Endothelial cell of umbilical vein (primary cell): ENCODE measurements around the gene CRIM1. TPM values are rescaled to one million over a fixed set of nuclear protein-coding genes. Genes with fewer than 3 reads are reported as not detected.

ENCODE experiments used
- BruUV-seq: library from RNA; stranded (reverse); fragments of 400-500 nt; replicated peaks from 2 replicates; lab custom pipeline; 2021; lab: Mats Ljungman, UMichigan
- CTCF ChIA-PET: fragments of 300-600, 350-600 bp; sonication (Branson Sonifier 250); formaldehyde crosslinking; loops from one replicate; lab custom pipeline; 2021; ENCODE audit warnings: antibody characterized with exemption, inconsistent platforms; lab: Charles Lee
- POLR2A ChIA-PET: fragments of 300-600, 350-600 bp; sonication (Branson Sonifier 250); formaldehyde crosslinking; loops from one replicate; lab custom pipeline; 2021; ENCODE audit warnings: antibody characterized with exemption, inconsistent platforms; lab: Charles Lee
- DNase-seq: peaks from one replicate; pipeline ENCODE4 v3.0.0-alpha.2; 2011; ENCODE audit warnings: low read depth, low spot score
- FAIRE-seq: peaks from 2 replicates; lab custom pipeline; 2011; peaks lifted over from hg19 to GRCh38; lab: Jason Lieb, UNC
- H2AFZ ChIP-seq: 2 replicates; pipeline ENCODE4 v1.6.0; 2012; ENCODE audit warnings: low read depth, low read length, control low read depth, inconsistent platforms
- H3K27ac ChIP-seq: 2 replicates; pipeline ENCODE4 v1.5.1; 2011; ENCODE audit warnings: low read depth, mild to moderate bottlenecking, control low read depth, low read length, moderate library complexity; ENCODE audit not compliant: insufficient read depth
- H3K27me3 ChIP-seq, 2 experiments: 2 replicates each; pipeline versions ENCODE4 v1.6.0 to v1.6.1; 2011; ENCODE audit warnings: low read length in 2 of 2, mixed read lengths in 1 of 2; ENCODE audit not compliant: control insufficient read depth in 2 of 2, insufficient read depth in 2 of 2
- H3K36me3 ChIP-seq, 2 experiments: 2 replicates in 1 of 2; 3 replicates in 1 of 2; pipeline ENCODE4 v1.5.1; 2011; ENCODE audit warnings: low read length in 2 of 2, mild to moderate bottlenecking in 1 of 2, moderate library complexity in 1 of 2; ENCODE audit not compliant: control insufficient read depth in 2 of 2, insufficient read depth in 2 of 2; ENCODE audit errors: extremely low read depth in 1 of 2
- H3K4me1 ChIP-seq: 3 replicates; pipeline ENCODE4 v1.5.1; 2011; ENCODE audit warnings: mild to moderate bottlenecking, low read length; ENCODE audit not compliant: control insufficient read depth, insufficient read depth; ENCODE audit errors: extremely low read depth
- H3K4me2 ChIP-seq: 2 replicates; pipeline ENCODE4 v1.6.1; 2011; ENCODE audit warnings: low read length, control low read depth, mixed read lengths; ENCODE audit not compliant: insufficient read depth
- H3K4me3 ChIP-seq, 3 experiments: fragments of 200-600 bp in 1 of 3; sonication (generic), shearing (Covaris generic) in 1 of 3; replicated peaks in 1 of 3; 2 replicates each; pipeline ENCODE4 v1.5.1; 2011 to 2016; ENCODE audit warnings: control low read depth in 3 of 3, low read length in 3 of 3, mild to moderate bottlenecking in 2 of 3, inconsistent platforms in 1 of 3, low read depth in 1 of 3, moderate library complexity in 1 of 3; ENCODE audit not compliant: insufficient read depth in 1 of 3
- H3K79me2 ChIP-seq: 2 replicates; pipeline ENCODE4 v1.6.0; 2012; ENCODE audit warnings: low read length, inconsistent platforms; ENCODE audit not compliant: control insufficient read depth, insufficient read depth
- H3K9ac ChIP-seq: replicated peaks from 2 replicates; pipeline ENCODE3; 2011; ENCODE audit warnings: low read length, control low read depth; ENCODE audit not compliant: insufficient read depth; ENCODE audit errors: extremely low read depth
- H3K9me1 ChIP-seq: replicated peaks from 3 replicates; pipeline ENCODE4 v1.6.0; 2011; ENCODE audit warnings: mild to moderate bottlenecking, low read length; ENCODE audit not compliant: control insufficient read depth, insufficient read depth; ENCODE audit errors: extremely low read depth
- H3K9me3 ChIP-seq: replicated peaks from 2 replicates; pipeline ENCODE4 v1.5.1; 2012; ENCODE audit warnings: low read length, inconsistent platforms; ENCODE audit not compliant: control insufficient read depth, insufficient read depth
- H4K20me1 ChIP-seq: replicated peaks from 2 replicates; pipeline ENCODE3; 2011; ENCODE audit warnings: mild to moderate bottlenecking, low read length; ENCODE audit not compliant: control insufficient read depth, insufficient read depth; ENCODE audit errors: extremely low read depth
- CTCF ChIP-seq, 2 donors: IDR thresholded peaks; 1 replicate in 1 of 2; 2 replicates in 1 of 2; pipeline ENCODE4 v1.5.1; 2011; ENCODE audit warnings: low read length in 2 of 2, mild to moderate bottlenecking in 2 of 2, moderate library complexity in 2 of 2, control low read depth in 1 of 2, inconsistent platforms in 1 of 2, low read depth in 1 of 2; ENCODE audit not compliant: insufficient read depth in 1 of 2; ENCODE audit errors: extremely low read depth in 1 of 2
- EZH2 ChIP-seq: IDR thresholded peaks from 2 replicates; pipeline ENCODE4 v1.6.1; 2012; ENCODE audit warnings: borderline replicate concordance, low read depth, mild to moderate bottlenecking, moderate library complexity, low read length, inconsistent platforms; ENCODE audit not compliant: severe bottlenecking
- FOS ChIP-seq: IDR thresholded peaks from 2 replicates; pipeline ENCODE4 v1.6.1; 2011; ENCODE audit warnings: mild to moderate bottlenecking, low read length, moderate library complexity, borderline replicate concordance; ENCODE audit not compliant: insufficient read depth
- GATA2 ChIP-seq: IDR thresholded peaks from 2 replicates; pipeline ENCODE4 v1.7.0; 2011; ENCODE audit warnings: low read depth, mild to moderate bottlenecking, moderate library complexity, mixed read lengths, low read length; ENCODE audit not compliant: insufficient read length, insufficient read depth
- JUN ChIP-seq: IDR thresholded peaks from 2 replicates; pipeline ENCODE4 v1.6.1; 2011; ENCODE audit warnings: borderline replicate concordance, low read depth; ENCODE audit not compliant: insufficient read length, insufficient read depth
- MAX ChIP-seq: IDR thresholded peaks from 2 replicates; pipeline ENCODE4 v1.6.1; 2011; ENCODE audit not compliant: insufficient read depth, insufficient read length
- MYC ChIP-seq: IDR thresholded peaks from one replicate; pipeline ENCODE4 v1.6.1; 2011; ENCODE audit warnings: mild to moderate bottlenecking, low read depth, low read length
- POLR2A ChIP-seq: IDR thresholded peaks from 2 replicates; pipeline ENCODE4 v1.6.1; 2012; ENCODE audit warnings: low read depth, mild to moderate bottlenecking, control low read depth, low read length
- POLR2AphosphoS5 ChIP-seq: IDR thresholded peaks from 2 replicates; pipeline ENCODE4 v1.6.1; 2012; ENCODE audit warnings: low read depth, mild to moderate bottlenecking, control low read depth, low read length, moderate library complexity; ENCODE audit not compliant: insufficient read depth
- dilution Hi-C: fragments of 300-500 bp; cut with MboI; formaldehyde crosslinking; loops from one replicate; pipeline ENCODE4 v1.15.0; 2019; ENCODE audit warnings: low sequenced_read_pairs; ENCODE audit not compliant: extremely low pct_ligation_motif_present
- intact Hi-C: fragments of 100-400 bp; cut with micrococcal nuclease; formaldehyde crosslinking; loops from one replicate; pipeline ENCODE4 v1.10.0; 2022
- polyA plus RNA-seq, 4 experiments: library from polyadenylated mRNA; depleted of rRNA in 3 of 4; stranded (reverse) in 3 of 4; unstranded in 1 of 4; fragments of >200 nt; gene quantifications; 2 replicates each; pipeline versions ENCODE4 v1.2.1 to v1.2.3, GENCODE V29; 2011 to 2012; ENCODE audit warnings: missing spikeins in 1 of 4
- total RNA-seq: library from RNA; stranded (reverse); gene quantifications from 2 replicates; pipeline ENCODE4 v1.2.3, GENCODE V29; 2021

Gene CRIM1
- total and polyA plus RNA-seq, 2 donors (not counting 3 experiments of a cell fraction or from before 2014, with no cell fraction given): 422 to 649 TPM

- no peaks in the 10 kb centered on the region for H3K27me3 ChIP-seq
- no peak overlapping the region for H3K27ac ChIP-seq
- no peaks in the 10 kb centered on the region for H4K20me1 ChIP-seq
- ChIA-PET CTCF (interaction anchor here (0.7 to 3.1 kb wide), 3 partner anchors 11 to 147 kb away, joined by 3 to 14 read pairs (median 4); no protein-coding TSS in a partner anchor), POLR2A (no interaction called here)
- dilution Hi-C loops: no loop called here
- H3K36me3 ChIP-seq: peaks cover 27 to 54% of the 10 kb centered on the region in 2 experiments
- H3K4me1 ChIP-seq: no peaks in the 10 kb centered on the region
- H3K4me3 ChIP-seq: no peak overlapping the region
- H2AFZ ChIP-seq: no peak overlapping the region
- no peak overlapping the region for H3K9ac ChIP-seq
- intact Hi-C loops: no loop called here
- no peak for TF ChIP-seq POLR2AphosphoS5
- H3K79me2 ChIP-seq: peaks cover 79% of the 10 kb centered on the region
- DNase-seq: no peak
- no peak overlapping the region for H3K4me2 ChIP-seq
- no TSS peak for BruUV-seq
- H3K9me3 ChIP-seq: no peaks in the 10 kb centered on the region
- no peak for FAIRE-seq
- H3K9me1 ChIP-seq: no peaks in the 10 kb centered on the region
Measured at GRCh38 chr2:36499128-36499820, 143.7 kb downstream of the CRIM1 start.

- Histone ChIP-seq H3K27me3 (no peaks in the 10 kb centered on the region), H3K4me3 (no peak overlapping the region), H2AFZ (no peak overlapping the region), H3K4me2 (no peak overlapping the region), H3K9me1 (no peaks in the 10 kb centered on the region), H4K20me1 (no peaks in the 10 kb centered on the region), H3K9me3 (no peaks in the 10 kb centered on the region), H3K9ac (no peak overlapping the region), H3K36me3 (peaks cover 24 to 60% of the 10 kb centered on the region in 2 experiments), H3K27ac (no peak overlapping the region), H3K4me1 (no peaks in the 10 kb centered on the region), H3K79me2 (peaks cover 76% of the 10 kb centered on the region)
- FAIRE-seq: no peak
- intact Hi-C loops (no loop called here), dilution Hi-C loops (loop anchor here (25.0 kb wide), 1 partner anchor 162 kb away; no protein-coding TSS in a partner anchor)
- ChIA-PET POLR2A (no interaction called here), CTCF (interaction anchor here (0.7 to 3.1 kb wide), 4 partner anchors 11 to 164 kb away, joined by 3 to 14 read pairs (median 4); no protein-coding TSS in a partner anchor)
- TF ChIP-seq FOS (no peak), JUN (no peak), EZH2 (no peak), CTCF (IDR thresholded peaks at IDR 0.05; ENCODE audit: extremely low read depth in 1 of 2, insufficient read depth in 1 of 2, low read depth in 1 of 2, low read length in 2 of 2) (no peak), POLR2A (no peak), POLR2AphosphoS5 (no peak), MAX (no peak), GATA2 (no peak), MYC (no peak)
- TSS peak; percentile 4 for BruUV-seq
- DNase-seq: no peak
Measured at GRCh38 chr2:36500072-36500471, 144.5 kb downstream of the CRIM1 start.
